GM12873 (cell line): Measurements from ENCODE around the gene MVB12A.

ENCODE experiments used
- TF ChIP-seq, protein P1 (sequence below): IDR thresholded peaks from 2 replicates; pipeline ENCODE4 v1.5.1; 2012; ENCODE audit warnings: low read depth, mild to moderate bottlenecking, moderate library complexity, low read length, control low read depth; ENCODE audit not compliant: insufficient read depth; ENCODE audit errors: missing control alignments

Gene MVB12A

DNA sequence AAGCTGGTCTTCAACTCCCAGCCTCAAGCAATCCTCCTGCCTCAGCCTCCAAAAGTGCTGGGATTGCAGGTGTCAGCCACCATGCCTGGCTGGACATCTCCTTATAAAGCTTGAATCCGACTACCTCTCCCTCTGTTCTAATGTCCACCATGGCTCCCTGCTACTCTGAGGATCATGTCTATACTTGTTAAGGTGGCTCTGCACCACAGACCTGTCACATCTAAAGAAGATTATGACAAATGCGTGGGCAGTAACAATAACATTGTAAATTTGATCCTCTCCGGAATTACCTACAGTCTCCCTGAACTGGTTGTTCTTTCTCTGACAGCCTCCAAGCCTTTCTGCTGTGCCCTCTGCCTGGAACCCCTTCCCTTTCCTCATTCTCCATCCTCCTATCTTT lies 39.1 kb downstream of the MVB12A start:
- TF ChIP-seq, protein P1, sequence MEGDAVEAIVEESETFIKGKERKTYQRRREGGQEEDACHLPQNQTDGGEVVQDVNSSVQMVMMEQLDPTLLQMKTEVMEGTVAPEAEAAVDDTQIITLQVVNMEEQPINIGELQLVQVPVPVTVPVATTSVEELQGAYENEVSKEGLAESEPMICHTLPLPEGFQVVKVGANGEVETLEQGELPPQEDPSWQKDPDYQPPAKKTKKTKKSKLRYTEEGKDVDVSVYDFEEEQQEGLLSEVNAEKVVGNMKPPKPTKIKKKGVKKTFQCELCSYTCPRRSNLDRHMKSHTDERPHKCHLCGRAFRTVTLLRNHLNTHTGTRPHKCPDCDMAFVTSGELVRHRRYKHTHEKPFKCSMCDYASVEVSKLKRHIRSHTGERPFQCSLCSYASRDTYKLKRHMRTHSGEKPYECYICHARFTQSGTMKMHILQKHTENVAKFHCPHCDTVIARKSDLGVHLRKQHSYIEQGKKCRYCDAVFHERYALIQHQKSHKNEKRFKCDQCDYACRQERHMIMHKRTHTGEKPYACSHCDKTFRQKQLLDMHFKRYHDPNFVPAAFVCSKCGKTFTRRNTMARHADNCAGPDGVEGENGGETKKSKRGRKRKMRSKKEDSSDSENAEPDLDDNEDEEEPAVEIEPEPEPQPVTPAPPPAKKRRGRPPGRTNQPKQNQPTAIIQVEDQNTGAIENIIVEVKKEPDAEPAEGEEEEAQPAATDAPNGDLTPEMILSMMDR = no peak

DNA sequence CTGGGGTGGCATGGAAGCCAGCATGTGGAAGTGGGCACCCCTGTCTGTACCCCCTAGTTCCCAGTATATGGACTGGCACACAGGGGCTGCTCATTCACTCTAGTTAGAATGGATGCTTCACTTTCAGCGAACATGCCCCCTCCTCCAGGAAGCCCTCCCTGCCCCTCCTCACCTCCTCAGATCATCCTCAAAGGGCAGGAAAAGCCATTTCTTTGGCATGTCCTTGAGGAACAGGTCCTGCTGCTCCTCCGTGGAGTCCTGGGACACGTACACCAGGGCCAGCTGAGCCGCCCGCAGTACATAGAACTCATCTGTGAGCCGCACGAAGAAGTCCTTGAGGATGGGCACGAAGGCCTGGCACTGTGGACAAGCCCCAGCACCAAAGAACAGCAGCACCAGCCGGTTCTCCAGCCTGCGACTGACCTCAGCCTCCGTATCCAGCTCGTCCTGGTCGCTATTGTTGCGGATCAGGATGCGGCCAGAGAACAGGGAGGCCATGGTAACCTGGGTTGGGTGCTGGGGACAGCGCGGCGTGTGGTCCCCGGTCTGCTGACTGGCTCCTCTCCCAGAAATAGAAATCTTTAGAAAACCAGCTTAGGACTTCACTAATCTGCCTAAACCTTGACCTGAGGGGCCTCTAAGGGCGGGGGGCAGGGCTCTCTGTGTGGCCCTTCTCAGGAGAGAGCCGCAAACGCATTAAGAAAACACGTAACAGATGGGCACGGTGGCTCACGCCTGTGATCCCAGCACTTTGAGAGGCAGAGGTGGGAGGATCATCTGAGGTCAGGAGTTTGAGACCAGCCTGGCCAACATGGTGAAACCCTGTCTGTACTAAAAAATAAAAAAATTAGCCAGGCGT lies 40.8 kb downstream of the MVB12A start, which contains the start of gene NXNL1:
Gene NXNL1 (minus strand): TSS at position 555 of the 859 bp plus-strand sequence. CDS start 57 bp downstream, at position 498.
- TF ChIP-seq, protein P1 = no peak

DNA sequence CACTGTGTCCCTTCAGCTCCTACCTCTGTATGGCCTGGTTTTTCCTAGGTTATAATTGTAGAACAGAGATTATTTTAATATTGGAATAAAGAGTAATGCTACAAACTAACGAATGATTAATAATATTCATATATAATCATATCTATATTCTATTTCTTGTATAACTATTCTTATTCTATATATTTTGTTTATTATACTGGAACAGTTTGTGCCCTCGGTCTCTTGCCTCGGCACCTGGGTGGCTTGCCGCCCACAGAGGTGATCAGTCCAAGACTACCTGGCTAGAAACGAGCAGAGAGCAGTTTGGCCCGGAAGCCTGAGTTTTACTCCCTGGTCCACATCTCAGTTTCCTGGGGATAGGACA lies 46.6 kb downstream of the MVB12A start:
- TF ChIP-seq, protein P1 = no peak

DNA sequence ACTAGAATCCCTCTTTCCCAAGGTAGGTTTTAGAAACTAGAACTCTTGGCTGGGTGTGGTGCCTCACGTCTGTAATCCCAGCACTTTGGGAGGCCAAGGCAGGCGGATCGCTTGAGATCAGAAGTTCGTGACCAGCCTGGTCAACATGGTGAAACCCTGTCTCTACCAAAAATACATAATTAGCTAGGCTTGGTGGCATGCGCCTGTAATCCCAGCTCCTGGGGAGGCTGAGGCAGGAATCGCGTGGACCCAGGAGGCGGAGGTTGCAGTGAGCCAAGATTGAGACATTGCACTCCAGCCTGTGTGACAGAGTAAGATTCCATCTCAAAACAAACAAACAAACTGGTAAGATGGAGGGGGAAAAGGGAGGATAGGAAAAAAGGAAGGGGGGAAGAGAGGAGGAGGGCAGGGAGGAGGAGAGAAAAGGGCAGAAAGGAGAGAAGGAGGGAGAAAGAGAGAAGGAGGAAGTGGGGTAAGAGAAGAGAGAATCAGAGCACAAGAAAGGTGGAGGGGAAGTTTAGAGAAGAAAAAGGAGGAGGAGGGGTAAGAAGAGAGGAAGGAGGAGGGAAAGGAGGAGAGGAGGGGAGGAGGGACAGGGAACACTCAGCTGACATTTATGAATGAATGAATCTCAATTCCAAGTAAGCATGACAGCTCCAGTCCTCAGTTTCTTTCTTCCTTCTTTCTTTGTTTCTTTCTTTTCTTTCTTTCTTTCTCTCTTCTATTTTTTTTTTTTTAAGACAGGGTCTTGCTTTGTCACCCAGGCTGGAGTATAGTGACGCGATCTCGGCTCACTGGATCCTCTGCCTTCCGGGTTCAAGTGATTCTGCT lies 47.8 kb downstream of the MVB12A start:
- TF ChIP-seq, protein P1 = no peak

DNA sequence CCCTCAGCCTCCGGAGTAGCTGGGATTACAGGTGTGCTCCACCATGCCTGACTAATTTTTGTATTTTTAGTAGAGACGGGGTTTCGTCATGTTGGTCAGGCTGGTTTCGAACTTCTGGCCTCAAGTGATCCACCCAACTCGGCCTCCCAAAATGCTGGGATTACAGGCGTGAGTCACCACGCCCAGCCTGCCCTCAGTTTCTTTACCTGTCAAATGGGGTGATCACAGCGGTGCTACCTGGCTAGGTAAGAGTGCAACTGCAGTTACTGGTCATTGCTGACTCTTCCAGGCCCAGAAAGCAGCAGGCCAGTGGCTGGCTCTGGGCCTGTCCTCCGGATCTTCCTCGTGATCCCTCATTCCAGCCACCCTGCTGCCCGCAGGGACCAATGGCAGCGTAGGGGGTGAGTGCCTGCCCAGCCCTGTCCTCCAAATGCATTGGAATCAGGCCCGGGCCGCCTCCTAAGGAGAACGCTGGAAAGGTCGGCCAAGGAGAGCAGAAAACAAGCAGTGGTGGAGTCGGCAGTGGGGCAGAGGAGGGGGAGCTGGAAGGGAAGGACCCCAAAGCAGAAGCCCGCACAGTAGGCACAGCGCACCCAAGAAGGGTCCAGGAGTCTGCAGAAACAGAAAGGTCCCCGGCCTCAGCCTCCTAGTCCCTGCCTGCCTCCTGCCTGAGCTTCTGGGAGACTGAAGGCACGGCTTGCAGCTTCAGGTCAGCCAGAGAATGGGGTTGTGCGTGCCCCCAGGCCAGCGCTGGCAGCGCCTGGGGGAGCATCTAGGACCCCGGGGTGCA lies 48.6 kb downstream of the MVB12A start:
- TF ChIP-seq, protein P1 = no peak

DNA sequence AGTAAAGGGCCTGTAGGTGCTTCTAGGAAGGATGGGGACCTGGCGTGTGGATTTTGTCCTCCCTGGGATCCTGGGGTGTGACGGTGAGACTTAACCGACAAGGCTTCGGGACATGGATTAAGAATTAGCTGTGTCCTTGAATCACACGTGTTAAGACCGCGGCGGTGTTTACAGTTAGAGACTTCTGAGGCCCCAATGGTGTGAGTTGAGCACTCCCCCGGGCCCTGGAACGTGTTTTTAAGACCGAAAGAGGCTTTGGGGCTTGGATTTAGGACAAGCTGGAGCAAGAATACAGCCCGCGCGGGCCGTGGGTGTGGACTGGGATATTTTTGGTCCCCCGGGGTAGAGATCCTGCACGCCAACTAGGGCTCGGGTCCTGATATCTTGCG lies 49.2 kb downstream of the MVB12A start:
- TF ChIP-seq, protein P1 = no peak
